Thyroid gland (tissue), 4 donors: ENCODE results near the gene SLC12A2. TPM values are rescaled to one million over a fixed set of nuclear protein-coding genes. Genes with fewer than 3 reads are reported as not detected.

ENCODE experiments used
- DNase-seq, 2 donors: peaks; one replicate each; pipeline ENCODE4 v3.0.0-alpha.2; 2019
- H3K27ac ChIP-seq, 3 donors: fragments of 200-600 bp; sonication (generic); 1 replicate in 2 of 3; 2 replicates in 1 of 3; pipeline ENCODE4 v1.5.1; 2016 to 2019; ENCODE audit warnings: mild to moderate bottlenecking in 1 of 3, moderate library complexity in 1 of 3
- H3K27me3 ChIP-seq: fragments of 200-600 bp; sonication (generic); one replicate; pipeline ENCODE4 v1.5.1; 2019
- H3K36me3 ChIP-seq, 2 donors: fragments of 200-600 bp; sonication (generic); one replicate each; pipeline ENCODE4 v1.5.1; 2016 to 2019
- H3K4me1 ChIP-seq, 2 donors: fragments of 200-600 bp; sonication (generic); one replicate each; pipeline ENCODE4 v1.5.1; 2017 to 2019
- H3K4me3 ChIP-seq, 3 donors: fragments of 200-600 bp; sonication (generic); replicated peaks in 1 of 3; 1 replicate in 2 of 3; 2 replicates in 1 of 3; pipeline ENCODE4 v1.5.1; 2016; ENCODE audit warnings: mild to moderate bottlenecking in 1 of 3
- H3K9me3 ChIP-seq: fragments of 200-600 bp; sonication (generic); one replicate; pipeline ENCODE4 v1.5.1; 2017
- CTCF ChIP-seq, 6 experiments: fragments of 200-600 bp in 3 of 6; fragments of 450-650 bp in 3 of 6; sonication (generic) in 3 of 6; IDR thresholded peaks; one replicate each; pipeline ENCODE4 v1.5.1; 2016 to 2019; ENCODE audit warnings: antibody characterized with exemption in 6 of 6, mild to moderate bottlenecking in 2 of 6, inconsistent platforms in 1 of 6, moderate library complexity in 1 of 6
- POLR2A ChIP-seq, 2 donors: fragments of 450-650 bp; IDR thresholded peaks; one replicate each; pipeline ENCODE4 v1.6.1; 2017; ENCODE audit warnings: antibody characterized with exemption in 2 of 2, mild to moderate bottlenecking in 2 of 2, moderate library complexity in 1 of 2
- WGBS, 2 donors: methylation state at CpG; one replicate each; pipeline ENCODE4 v1.1.5; 2017; 5-methylcytosine and 5-hydroxymethylcytosine counted together
- intact Hi-C: fragments of 100-400 bp; cut with DNase I; formaldehyde crosslinking; loops from one replicate; pipeline ENCODE4 v1.15.1; 2023
- total RNA-seq, 4 donors: library from RNA; depleted of rRNA; stranded (reverse); fragments of >200 nt; gene quantifications; one replicate each; pipeline ENCODE4 v1.2.3, GENCODE V29; 2016

SLC12A2 gene
- total RNA-seq, 4 donors from 2014 or later = 27.2 to 53.3 (median 29.4) TPM

GRCh38 chr5:128083811-128084227 is 253 bp downstream of the SLC12A2 start:
- Histone ChIP-seq H3K4me3 (peak overlapping the region; percentile 40 to 76 (median 65)), H3K27me3 (no peaks in the 10 kb centered on the region), H3K4me1 (peaks cover 13 to 14% of the 10 kb centered on the region in 2 donors), H3K36me3 (no peaks in the 10 kb centered on the region), H3K9me3 (no peaks in the 10 kb centered on the region), H3K27ac (peak overlapping the region; percentile 53 to 97 (median 97))
- WGBS, 2 donors = 0% methylated on average over 6 of the region's 53 CpGs
- intact Hi-C loops = no loop called here
- TF ChIP-seq POLR2A (IDR thresholded peaks at IDR 0.05) (no peak), CTCF (IDR thresholded peaks at IDR 0.05) (peak in 3 of 6 experiments; percentile 47 to 59 (median 51))
- DNase-seq = peak in 1 of 2 donors; percentile 65

GRCh38 chr5:128084228-128085167 is 932 bp downstream of the SLC12A2 start:
- TF ChIP-seq POLR2A (IDR thresholded peaks at IDR 0.05) = no peak
- no peak for TF ChIP-seq CTCF (IDR thresholded peaks at IDR 0.05)
- intact Hi-C loops = no loop called here
- H3K27ac ChIP-seq = peak overlapping the region in 2 of 3 donors; percentile 97
- no peaks in the 10 kb centered on the region for H3K27me3 ChIP-seq
- peak; percentile 43 to 51 for DNase-seq
- H3K9me3 ChIP-seq = no peaks in the 10 kb centered on the region
- H3K4me3 ChIP-seq = peak overlapping the region; percentile 40 to 76 (median 65)
- H3K36me3 ChIP-seq = no peaks in the 10 kb centered on the region
- H3K4me1 ChIP-seq = peaks cover 13 to 14% of the 10 kb centered on the region in 2 donors
- 11 to 18% methylated on average over 9 to 19 of the region's 71 CpGs for WGBS, 2 donors

- Histone ChIP-seq H3K36me3 (no peaks in the 10 kb centered on the region), H3K27me3 (no peaks in the 10 kb centered on the region), H3K4me1 (peaks cover 13 to 14% of the 10 kb centered on the region in 2 donors), H3K27ac (no peak overlapping the region), H3K9me3 (no peaks in the 10 kb centered on the region), H3K4me3 (no peak overlapping the region)
- TF ChIP-seq CTCF (IDR thresholded peaks at IDR 0.05) (no peak), POLR2A (IDR thresholded peaks at IDR 0.05) (no peak)
- 82 to 84% methylated on average over 4 of the region's 4 CpGs for WGBS, 2 donors
- intact Hi-C loops = no loop called here
- no peak for DNase-seq
These were observed 1.8 kb downstream of the SLC12A2 start for GRCh38 chr5:128085413-128085812.

- TF ChIP-seq CTCF (IDR thresholded peaks at IDR 0.05) (no peak), POLR2A (IDR thresholded peaks at IDR 0.05) (no peak)
- Histone ChIP-seq H3K9me3 (no peaks in the 10 kb centered on the region), H3K27ac (no peak overlapping the region), H3K4me1 (no peaks in the 10 kb centered on the region), H3K27me3 (no peaks in the 10 kb centered on the region), H3K36me3 (no peaks in the 10 kb centered on the region), H3K4me3 (no peak overlapping the region)
- intact Hi-C loops = no loop called here
- no peak for DNase-seq
These were observed 8.0 kb downstream of the SLC12A2 start for GRCh38 chr5:128091579-128091978.

GRCh38 chr5:128092144-128092543 is 8.6 kb downstream of the SLC12A2 start:
- H3K36me3 ChIP-seq = no peaks in the 10 kb centered on the region
- H3K4me1 ChIP-seq = no peaks in the 10 kb centered on the region
- TF ChIP-seq CTCF (IDR thresholded peaks at IDR 0.05) (no peak), POLR2A (IDR thresholded peaks at IDR 0.05) (no peak)
- no peaks in the 10 kb centered on the region for H3K27me3 ChIP-seq
- H3K4me3 ChIP-seq = no peak overlapping the region
- intact Hi-C loops = no loop called here
- no peak overlapping the region for H3K27ac ChIP-seq
- H3K9me3 ChIP-seq = no peaks in the 10 kb centered on the region
- no peak for DNase-seq
- 95 to 97% methylated on average over 4 of the region's 4 CpGs for WGBS, 2 donors
